GM18907 (cell line): Measurements from ENCODE around the gene PLA2G4E.

Source experiments
- ATAC-seq: cut with Tn5 transposase; IDR thresholded peaks from one replicate; pipeline ENCODE4 v1.9.1; 2021; ENCODE audit warnings: mild to moderate bottlenecking, moderate library complexity; ENCODE audit not compliant: unreplicated experiment

The PLA2G4E gene

GRCh38 chr15:41961595-41962202 lies 59.1 kb downstream of the PLA2G4E start:
- ATAC-seq, result no peak

GRCh38 chr15:41961001-41961518 lies 59.8 kb downstream of the PLA2G4E start:
- ATAC-seq, result no peak

GRCh38 chr15:41958002-41958420 lies 62.8 kb downstream of the PLA2G4E start:
- ATAC-seq, result no peak

GRCh38 chr15:41957021-41957897 lies 63.6 kb downstream of the PLA2G4E start:
- peak; percentile 79 for ATAC-seq

- ATAC-seq, result no peak
Measured at GRCh38 chr15:41955807-41956525, 64.9 kb downstream of the PLA2G4E start.

DNA sequence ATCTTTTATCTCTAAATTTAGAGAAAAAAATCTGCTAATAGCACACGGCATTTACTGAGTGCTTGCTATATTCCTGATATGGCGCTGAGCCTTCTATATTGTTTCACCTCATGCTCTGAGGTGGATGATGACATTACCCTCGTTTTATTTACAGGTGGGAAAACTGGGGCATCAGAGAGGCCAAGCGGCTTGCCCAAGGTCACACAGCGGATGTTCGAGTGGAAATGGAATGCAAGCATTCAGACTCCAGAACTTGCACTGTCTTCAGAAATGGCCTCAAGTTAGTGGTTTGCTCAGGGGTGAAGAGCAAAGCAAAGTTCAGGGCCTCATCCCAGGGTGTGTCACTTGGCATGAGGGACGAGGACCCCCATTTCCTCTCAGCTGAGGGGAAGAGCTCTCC lies 65.7 kb downstream of the PLA2G4E start:
- ATAC-seq, result no peak

- ATAC-seq, result no peak
Measured at GRCh38 chr15:41954036-41954435, 66.8 kb downstream of the PLA2G4E start.

- no peak for ATAC-seq
Measured at GRCh38 chr15:41952013-41952563, 68.8 kb downstream of the PLA2G4E start.

DNA sequence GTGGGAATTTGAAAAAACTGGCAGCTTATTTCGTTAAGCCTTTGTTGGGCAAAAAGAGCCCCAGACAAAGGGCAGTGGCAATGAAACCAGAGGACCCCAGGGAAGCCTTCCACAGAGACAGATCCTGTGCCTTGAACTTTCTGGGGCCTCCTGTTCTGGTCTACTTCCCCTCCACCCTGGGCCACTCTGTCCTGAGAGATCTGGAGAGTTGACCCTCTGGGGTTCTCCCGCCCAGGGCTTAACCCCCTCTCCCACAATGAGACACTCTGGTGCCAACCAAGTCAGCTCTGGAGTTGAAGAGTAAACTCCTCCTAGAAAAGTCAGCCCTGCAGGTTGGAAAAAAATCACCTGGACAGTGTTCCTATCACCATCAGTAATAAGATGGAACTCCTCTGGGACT lies 69.3 kb downstream of the PLA2G4E start:
- ATAC-seq, result no peak

DNA sequence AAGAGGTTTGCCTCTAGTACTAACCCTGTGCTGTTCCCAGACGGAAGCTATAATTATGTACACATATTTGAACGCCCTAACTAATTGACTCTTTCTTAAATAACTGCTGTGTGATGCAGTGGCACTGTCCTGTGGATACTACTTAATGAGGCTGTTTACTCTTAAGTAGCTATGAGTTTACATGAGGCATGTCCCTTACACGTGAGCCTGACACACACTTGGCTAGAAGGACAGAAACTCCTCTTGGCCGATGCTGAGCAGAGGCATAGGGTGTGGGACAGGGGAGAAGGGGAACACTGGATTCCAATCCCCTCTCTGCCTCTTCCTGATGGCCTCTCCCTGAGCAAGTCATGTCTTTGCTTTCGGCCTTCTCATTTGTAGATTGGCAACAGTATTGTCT lies 70.4 kb downstream of the PLA2G4E start:
- ATAC-seq, result no peak

DNA sequence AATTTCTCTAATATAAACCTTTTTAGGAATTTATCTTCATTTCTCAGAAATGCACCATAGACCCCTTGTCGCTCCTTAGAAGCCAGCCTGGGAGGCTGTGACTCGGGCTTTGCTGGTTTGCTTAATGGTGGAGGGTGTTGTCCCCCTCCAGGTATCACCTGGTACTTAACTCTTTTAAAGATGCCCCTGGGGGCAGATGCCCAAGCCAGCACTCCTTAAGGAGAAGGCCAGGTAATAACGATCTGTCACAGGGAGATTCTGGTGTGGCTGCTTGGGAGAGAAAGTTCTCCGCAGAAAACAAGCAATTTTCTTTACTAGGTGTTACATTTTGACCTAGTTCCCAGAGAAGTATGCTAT lies 70.7 kb downstream of the PLA2G4E start:
- no peak for ATAC-seq

DNA sequence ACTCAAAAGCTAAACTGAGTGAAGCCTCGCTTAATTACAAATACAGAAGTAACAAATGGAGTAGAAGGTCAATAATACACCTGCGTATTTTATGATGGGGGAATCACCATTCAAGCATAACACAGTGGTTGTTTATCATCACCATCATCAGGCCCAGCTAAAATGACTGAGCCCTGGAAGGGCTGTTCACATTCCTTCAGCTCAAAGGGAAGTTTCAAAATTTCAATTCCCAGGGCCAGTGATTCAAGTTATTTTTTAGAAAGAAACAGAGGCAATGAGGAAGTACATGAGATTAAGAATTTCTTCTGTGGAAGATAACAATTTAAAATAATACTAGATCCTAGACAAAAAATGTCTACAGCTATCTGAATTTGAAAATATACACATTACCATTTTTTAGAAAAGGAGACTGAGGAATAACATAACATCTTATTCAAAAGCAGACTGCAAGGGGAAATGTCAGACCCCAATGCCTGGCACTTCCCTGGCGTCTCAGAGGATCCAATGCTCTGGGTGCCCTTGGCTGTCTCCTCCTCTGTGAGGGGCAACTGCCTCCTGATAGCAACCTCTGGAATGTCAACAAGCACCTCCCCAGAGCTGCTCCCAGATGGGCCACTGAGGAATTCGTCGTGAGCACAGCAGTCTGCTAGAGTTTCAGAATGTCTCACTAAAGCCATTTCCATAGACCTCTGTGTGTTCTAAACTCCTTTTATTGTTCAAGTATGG lies 71.3 kb downstream of the PLA2G4E start:
- ATAC-seq, result no peak

GRCh38 chr15:41948490-41948889 lies 72.4 kb downstream of the PLA2G4E start:
- ATAC-seq, result no peak

DNA sequence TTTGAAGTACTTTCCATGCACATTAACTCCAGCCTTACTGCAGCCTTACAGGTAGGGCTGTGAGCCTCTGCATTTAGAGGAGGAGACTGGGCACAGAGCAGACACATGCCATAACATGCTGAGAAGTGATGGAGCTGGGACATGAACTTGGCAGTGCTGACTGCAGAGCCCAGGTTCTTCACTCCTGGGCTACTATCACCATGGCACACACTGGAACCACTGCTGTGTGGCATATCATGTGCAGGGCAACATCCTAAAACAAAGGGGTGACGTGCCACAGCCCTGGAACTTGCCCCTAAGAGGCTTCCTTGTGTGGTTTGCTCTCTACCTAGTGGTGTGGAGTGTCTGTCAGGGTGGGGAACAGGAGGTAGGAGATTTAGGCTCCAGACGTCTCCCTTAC lies 73.9 kb downstream of the PLA2G4E start:
- no peak for ATAC-seq

DNA sequence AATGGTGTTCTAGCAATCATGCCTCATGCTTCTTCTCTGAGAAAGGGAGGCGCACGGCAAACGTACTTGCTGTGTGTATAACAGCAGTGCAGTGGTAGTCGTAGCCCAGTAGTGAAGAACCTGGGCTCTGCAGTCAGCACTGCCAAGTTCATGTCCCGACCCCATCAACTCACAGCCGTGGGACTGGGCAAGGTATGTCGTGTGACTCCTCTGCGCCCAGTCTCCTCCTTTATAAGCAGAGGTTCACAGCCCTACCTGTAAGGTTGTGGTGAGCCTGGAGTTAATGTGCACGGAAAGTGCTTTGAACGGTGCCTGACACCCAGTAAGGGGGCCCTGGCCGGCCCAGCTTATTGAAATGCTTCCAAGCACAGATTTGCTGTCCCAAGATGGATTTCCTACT lies 75.1 kb downstream of the PLA2G4E start:
- ATAC-seq, result no peak

DNA sequence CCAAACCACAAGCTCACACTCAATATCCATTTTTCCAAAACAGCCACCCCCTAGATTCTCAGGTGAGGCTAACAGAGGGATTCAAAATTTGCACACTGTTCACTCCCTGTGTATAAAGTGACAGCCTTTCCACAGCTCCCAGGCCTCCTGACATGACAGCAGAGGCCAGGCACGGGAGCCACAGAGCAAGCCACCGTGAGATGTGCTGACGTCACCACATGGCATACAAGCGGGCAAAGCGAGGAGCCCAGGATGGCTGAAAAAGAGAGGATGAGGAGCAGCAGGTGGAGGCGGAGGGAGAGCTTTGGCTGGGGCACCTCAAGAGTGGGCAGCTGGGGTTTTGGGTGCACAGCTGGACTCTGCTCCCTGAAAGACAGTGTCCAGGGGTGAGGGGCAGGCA lies 75.6 kb downstream of the PLA2G4E start:
- no peak for ATAC-seq

- no peak for ATAC-seq
Measured at GRCh38 chr15:41944313-41944940, 76.4 kb downstream of the PLA2G4E start.

DNA sequence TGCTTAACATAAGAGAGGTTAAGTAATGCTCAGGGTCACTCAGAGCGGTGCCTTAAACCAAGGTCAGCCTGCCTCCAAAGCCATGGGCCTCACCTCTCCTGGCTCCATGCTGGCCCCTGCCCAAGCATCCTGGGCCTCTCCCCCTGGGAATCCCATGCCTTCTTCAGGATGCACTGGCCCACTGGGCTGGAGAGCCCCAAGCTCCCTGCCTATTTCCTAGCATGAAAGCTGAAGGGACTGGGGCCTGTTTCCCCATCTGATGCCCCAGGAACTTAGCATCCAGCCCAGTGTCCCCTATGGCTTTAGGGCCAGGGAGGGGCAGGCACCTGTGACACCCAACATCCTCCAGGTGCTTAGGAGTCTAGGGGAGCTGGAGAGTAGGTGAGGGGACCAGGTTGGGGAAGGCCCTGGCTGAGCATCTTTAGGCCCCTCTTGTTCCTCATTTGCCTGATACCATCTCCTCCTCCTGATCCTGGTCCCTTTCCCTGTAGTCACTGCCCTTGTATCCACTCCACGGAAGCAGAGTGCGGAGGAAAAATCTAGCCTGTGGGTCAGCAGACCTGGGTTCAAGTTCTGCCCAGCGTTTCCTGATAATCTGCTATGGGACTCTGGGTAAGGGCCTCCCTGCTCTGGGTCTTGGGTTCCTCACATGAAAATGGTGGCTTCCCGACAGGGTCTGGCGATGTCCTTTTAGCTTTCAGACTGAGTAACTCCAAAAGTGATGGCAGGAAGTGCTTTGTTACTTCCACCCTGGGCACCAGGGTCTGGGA lies 77.1 kb downstream of the PLA2G4E start:
- no peak for ATAC-seq

- ATAC-seq, result no peak
Measured at GRCh38 chr15:41942886-41943285, 78.0 kb downstream of the PLA2G4E start.
